Measurements from ENCODE around the gene SLC23A2.

SLC23A2 gene

DNA sequence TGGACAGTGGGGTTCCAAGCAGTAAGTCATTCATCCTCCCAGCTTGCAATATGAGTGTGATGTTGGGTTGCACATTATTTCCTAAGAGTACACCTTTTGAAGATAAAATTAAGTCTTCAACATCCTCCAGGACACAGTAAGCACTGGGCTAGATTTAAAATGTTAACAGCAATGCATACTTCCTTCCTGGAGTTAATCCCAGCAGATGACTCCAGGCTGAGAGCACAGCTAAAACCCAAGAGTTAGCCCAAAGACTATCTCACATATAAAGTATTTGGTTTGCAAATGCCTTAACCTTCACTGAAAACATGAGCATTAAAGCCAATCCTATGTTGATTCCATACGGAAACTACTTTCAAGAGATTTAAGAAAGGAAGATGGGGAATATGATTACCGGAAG, 69.2 kb downstream of the SLC23A2 start:
- DNase-seq (ENCODE audit: low read depth): no peak
- no peak overlapping the region for H3K4me3 ChIP-seq (ENCODE audit: low read depth, low read length)
- TF ChIP-seq, protein P1, sequence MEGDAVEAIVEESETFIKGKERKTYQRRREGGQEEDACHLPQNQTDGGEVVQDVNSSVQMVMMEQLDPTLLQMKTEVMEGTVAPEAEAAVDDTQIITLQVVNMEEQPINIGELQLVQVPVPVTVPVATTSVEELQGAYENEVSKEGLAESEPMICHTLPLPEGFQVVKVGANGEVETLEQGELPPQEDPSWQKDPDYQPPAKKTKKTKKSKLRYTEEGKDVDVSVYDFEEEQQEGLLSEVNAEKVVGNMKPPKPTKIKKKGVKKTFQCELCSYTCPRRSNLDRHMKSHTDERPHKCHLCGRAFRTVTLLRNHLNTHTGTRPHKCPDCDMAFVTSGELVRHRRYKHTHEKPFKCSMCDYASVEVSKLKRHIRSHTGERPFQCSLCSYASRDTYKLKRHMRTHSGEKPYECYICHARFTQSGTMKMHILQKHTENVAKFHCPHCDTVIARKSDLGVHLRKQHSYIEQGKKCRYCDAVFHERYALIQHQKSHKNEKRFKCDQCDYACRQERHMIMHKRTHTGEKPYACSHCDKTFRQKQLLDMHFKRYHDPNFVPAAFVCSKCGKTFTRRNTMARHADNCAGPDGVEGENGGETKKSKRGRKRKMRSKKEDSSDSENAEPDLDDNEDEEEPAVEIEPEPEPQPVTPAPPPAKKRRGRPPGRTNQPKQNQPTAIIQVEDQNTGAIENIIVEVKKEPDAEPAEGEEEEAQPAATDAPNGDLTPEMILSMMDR (IDR thresholded peaks at IDR 0.05; ENCODE audit: insufficient read depth, low read depth, low read length, missing control alignments): no peak

DNA sequence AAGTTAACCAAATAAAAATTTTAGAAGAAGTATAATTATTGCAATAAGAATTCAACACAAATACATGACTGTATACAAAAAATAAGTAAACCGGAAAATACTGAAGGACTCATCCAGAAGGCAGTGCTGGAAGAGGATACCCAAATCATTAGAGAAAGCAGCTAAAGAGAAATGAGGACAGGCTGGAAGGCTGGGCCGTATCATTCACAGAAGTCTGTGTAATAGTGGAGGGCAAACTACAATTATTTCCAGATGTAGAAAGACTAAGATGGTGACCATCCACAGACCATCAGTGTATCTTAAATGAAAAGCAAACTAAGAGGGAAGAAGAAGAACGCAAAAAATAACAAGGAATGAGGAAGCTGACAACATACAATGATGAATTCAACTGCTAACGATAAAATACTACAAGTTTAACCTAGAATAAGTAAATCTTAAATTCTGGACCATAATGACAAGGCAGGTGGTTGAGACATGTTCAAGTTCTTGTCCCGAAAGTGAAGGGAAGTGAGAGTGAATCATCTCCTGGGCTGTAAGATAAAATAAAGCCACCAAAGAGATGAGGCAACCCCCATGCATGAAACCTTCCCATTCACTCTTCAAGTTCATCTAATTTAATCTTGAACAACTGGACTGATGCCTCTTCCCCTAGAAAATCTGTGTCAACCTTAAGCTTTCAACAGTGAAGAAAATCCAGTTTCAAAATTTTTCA, 71.5 kb downstream of the SLC23A2 start:
- TF ChIP-seq, protein P1 (IDR thresholded peaks at IDR 0.05; ENCODE audit: insufficient read depth, low read depth, low read length, missing control alignments): no peak
- no peak for DNase-seq (ENCODE audit: low read depth)
- no peak overlapping the region for H3K4me3 ChIP-seq (ENCODE audit: low read depth, low read length)

DNA sequence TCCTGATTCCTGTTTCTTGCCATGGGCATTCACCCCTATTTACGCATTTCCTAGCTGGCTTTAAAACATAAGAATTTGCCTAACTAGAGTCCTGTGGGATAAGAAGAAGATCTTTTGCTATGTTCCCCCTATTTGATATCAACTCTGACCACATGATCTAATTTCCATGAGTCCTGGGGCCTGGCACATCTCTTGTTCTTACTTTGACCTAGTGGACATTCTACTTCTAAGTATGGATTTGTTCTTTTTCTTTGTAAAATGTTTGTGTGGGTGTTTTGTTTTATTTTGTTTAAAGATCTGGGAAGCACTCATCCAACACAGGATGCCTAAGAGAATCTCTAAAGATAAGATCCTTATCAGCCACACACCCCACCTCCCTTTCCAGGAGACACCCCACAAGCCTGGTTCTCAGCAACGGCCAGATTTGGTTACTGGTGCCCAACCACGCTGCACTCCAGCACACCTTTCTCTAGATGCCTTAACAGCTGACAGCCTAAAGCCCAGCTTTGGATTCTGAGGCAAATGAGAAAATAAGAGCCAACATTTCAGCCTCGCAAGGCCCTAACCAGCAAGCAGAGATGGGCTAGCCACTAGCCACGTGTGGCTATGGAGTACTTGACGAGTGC, 74.7 kb downstream of the SLC23A2 start:
- TF ChIP-seq, protein P1 (IDR thresholded peaks at IDR 0.05; ENCODE audit: insufficient read depth, low read depth, low read length, missing control alignments): no peak
- H3K4me3 ChIP-seq (ENCODE audit: low read depth, low read length): no peak overlapping the region
- DNase-seq (ENCODE audit: low read depth): no peak

DNA sequence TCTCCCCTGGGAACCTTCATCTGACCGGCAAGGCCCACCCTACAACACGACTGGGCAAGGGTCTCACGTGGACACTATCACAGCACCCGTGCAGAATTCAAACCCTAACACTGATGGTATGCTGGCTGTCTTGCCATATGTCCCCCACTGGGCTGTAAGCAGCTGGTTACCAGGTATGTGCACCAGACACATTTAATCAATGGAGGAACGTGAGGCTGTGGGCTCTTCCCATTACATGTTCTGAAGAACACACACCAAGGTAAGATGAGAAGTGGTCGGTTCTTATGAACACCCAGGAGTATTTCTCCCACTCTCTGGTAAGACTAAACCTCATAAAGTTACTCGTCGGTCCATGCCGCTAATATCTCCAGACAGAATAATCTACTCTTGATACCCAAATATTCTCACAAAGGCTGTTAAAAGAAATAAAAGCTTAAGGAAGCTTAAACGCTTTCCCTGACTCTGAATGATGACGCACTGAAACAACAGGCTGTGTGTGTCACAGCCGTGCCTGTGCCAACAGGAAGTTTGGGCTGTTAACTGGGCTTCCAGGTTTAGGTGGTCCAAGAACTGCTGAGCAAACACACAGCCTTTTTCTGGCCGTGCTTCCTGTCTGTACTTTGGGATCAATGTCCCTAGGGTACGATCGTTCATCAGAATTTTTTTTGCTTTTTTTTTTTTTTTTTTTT, 75.3 kb downstream of the SLC23A2 start:
- no peak overlapping the region for H3K4me3 ChIP-seq (ENCODE audit: low read depth, low read length)
- TF ChIP-seq, protein P1 (IDR thresholded peaks at IDR 0.05; ENCODE audit: insufficient read depth, low read depth, low read length, missing control alignments): no peak
- no peak for DNase-seq (ENCODE audit: low read depth)

DNA sequence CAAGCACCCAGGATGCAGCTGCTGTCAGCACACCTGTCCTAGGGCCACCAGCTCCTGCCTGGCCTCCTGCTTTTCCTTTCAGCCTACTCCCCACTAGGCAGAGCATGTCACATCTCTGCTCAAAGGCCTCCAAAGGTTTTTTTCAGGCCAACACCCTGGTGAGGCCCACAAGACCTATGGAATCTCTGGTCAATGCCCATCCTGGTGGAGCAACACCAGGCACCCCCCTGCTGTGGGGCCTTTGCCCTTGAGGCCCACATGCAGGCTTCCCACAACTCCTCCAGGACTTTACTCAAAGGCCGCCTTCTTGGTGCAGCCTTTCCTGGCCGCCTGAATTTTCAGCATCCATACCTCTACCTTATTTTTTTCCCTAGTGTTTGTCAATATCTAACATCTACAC, 76.9 kb downstream of the SLC23A2 start:
- TF ChIP-seq, protein P1 (IDR thresholded peaks at IDR 0.05; ENCODE audit: insufficient read depth, low read depth, low read length, missing control alignments): no peak
- no peak for DNase-seq (ENCODE audit: low read depth)
- no peak overlapping the region for H3K4me3 ChIP-seq (ENCODE audit: low read depth, low read length)

DNA sequence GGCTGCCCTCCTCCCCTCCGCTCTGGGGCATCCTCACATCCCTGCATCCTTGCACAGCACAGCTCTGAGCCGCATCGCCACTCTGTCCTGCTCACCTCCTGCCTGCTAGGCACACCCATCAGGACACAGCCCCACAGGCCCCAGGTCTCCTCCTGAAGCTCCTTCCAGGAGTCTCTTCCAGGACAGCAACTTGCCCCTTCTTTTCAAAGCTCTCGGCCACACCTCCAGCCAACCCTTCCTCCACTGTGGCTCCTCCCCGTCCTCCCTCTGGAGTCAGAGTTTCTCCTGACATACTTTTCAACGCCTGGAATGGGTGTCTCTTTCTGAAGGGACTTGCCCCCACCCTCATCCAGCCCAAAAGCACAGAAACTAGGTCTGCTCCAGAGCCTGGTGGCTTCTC, 77.3 kb downstream of the SLC23A2 start:
- TF ChIP-seq, protein P1 (IDR thresholded peaks at IDR 0.05; ENCODE audit: insufficient read depth, low read depth, low read length, missing control alignments): no peak
- H3K4me3 ChIP-seq (ENCODE audit: low read depth, low read length): no peak overlapping the region
- no peak for DNase-seq (ENCODE audit: low read depth)

Measured in GM12865 (cell line).